Measurements from ENCODE around the gene SERPINF2.
"Not testable (repeated sequence)": the region's sequence is repeated elsewhere in the genome, so short reads cannot be mapped to it uniquely, and the experiment has no call there.

Gene SERPINF2

DNA sequence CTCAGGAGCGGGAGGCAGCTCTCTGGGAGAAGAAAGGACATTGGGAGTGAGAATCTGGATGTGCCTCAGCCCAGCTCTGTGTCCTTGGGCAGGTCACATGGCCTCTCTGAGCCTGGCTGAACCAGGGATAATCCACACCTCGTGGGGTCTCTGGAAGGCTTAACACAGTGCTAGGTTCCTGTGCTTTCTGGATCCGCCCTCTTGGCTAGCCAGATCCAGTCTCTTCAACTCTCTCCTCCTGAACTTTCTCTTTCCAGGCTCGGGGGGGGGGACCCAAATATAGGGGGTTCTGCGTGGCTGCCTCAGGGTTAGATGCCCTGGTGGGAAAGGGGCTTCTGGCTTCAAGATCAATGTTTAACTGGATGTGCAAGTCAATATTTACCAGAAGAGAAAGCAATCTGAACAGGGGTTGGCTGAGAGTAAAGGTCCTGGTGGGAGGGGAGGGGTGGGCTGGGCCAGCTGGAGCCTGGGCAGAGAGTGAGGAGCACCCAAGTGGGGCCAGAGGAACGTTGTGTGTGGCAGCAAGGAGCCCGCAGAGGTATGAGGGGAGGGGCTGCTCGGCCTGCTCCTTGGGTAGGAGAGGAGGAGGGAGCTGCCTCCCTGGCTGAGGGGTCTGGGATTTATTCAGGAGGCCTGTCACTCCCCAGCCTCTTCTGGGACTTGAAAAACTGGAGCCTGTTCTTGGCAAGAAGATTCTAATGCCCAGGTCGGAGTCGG, at the start of gene SERPINF2:
TSS of gene SERPINF2 (plus strand) at position 501 of the 717 bp plus-strand sequence. CDS start 2,125 bp downstream, outside the sequence.
- in situ Hi-C loops (cut with MboI; ENCODE audit: low sequenced_read_pairs): no loop called here

DNA sequence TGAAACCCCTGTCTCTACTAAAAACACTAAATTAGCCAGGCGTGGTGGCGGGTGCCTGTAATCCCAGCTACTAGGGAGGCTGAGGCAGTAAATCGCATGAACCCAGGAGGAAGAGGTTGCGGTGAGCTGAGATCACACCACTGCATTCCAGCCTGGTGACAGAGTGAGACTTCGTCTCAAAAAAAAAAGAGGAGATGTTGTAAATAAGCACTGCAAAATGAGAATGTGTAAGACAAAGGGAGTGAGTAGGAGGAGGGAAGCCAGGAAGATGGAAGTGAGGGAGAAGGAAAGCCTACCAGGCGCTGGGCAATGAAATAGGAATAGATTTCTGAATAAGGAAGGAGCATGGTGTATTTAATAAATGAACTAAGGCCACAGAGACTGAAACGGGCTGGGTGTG, 49.3 kb upstream of the SERPINF2 start:
- in situ Hi-C loops (cut with MboI; ENCODE audit: low sequenced_read_pairs): no loop called here

DNA sequence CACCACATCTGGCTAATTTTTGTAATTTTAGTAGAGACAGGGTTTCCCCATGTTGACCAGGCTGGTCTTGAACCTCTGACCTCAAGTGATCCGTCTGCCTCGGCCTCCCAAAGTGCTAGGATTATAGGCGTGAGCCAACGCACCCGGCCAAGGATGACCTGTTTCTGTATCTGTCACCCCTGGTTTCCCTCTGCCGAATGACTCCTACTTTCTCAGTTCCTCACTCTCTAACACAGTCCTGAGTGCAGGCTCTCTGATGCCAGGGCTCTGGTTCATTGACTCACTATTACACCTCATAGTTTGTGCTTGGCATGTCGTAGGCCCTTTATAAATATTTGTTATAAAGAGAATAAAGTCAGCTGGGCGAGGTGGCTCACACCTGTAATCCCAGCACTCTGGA, 47.3 kb upstream of the SERPINF2 start:
- in situ Hi-C loops (cut with MboI; ENCODE audit: low sequenced_read_pairs): no loop called here

GRCh38 chr17:1697681-1698080, 45.0 kb upstream of the SERPINF2 start:
- in situ Hi-C loops (cut with MboI; ENCODE audit: low sequenced_read_pairs): no loop called here

GRCh38 chr17:1699891-1700290, 42.8 kb upstream of the SERPINF2 start:
- in situ Hi-C loops (cut with MboI; ENCODE audit: low sequenced_read_pairs): not testable (repeated sequence)

DNA sequence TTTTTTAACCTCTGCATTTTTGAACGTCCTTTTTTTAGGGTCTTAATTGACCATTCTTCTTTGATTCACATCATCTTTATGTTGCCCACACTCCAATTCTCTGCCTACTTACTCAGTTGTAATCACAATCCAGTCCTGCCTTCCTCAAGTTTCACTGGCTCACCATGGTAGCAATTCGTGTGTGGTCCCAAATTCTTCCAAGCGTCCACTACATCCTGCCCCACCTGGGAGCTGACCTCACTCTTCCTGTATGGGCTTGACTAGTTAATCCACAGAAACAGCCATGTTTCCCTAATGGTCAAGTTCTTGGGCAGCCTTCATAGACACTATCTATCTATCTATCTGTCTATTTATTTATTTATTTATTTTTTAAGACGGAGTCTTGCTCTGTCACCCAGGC, 39.6 kb upstream of the SERPINF2 start:
- in situ Hi-C loops (cut with MboI; ENCODE audit: low sequenced_read_pairs): no loop called here

GRCh38 chr17:1705004-1705403, 37.7 kb upstream of the SERPINF2 start:
- in situ Hi-C loops (cut with MboI; ENCODE audit: low sequenced_read_pairs): no loop called here

- in situ Hi-C loops (cut with MboI; ENCODE audit: low sequenced_read_pairs): no loop called here
Measured at GRCh38 chr17:1707107-1707506, 35.6 kb upstream of the SERPINF2 start.

GRCh38 chr17:1708791-1709346, 33.8 kb upstream of the SERPINF2 start:
- in situ Hi-C loops (cut with MboI; ENCODE audit: low sequenced_read_pairs): not testable (repeated sequence)

DNA sequence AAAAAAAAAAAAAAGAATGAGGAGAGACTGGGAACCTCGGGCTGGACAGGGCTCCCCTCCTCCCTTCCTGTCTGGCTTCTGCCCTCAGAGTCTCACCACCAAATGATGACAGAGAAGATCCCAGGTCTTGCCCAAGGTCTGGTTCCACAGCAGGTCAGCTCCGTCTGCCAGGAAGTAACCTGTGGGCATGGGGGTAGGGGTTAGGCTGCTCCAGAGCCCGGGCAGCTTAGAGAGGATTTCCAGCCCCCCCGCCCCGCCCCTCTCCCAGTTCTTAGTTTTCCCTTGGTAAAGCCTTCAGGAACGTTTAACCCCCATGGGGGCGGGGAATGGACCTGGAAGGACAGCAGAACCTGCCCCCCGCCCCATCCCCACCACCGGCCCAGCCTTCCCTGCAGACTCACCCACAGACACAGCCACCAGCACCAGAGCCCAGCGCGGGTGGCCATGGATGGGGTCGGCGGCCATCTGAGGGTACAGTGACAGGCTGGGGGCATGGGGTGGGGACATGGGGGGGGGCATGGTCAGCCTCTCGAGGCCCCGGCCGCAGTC, 33.2 kb upstream of the SERPINF2 start:
- in situ Hi-C loops (cut with MboI; ENCODE audit: low sequenced_read_pairs): no loop called here

DNA sequence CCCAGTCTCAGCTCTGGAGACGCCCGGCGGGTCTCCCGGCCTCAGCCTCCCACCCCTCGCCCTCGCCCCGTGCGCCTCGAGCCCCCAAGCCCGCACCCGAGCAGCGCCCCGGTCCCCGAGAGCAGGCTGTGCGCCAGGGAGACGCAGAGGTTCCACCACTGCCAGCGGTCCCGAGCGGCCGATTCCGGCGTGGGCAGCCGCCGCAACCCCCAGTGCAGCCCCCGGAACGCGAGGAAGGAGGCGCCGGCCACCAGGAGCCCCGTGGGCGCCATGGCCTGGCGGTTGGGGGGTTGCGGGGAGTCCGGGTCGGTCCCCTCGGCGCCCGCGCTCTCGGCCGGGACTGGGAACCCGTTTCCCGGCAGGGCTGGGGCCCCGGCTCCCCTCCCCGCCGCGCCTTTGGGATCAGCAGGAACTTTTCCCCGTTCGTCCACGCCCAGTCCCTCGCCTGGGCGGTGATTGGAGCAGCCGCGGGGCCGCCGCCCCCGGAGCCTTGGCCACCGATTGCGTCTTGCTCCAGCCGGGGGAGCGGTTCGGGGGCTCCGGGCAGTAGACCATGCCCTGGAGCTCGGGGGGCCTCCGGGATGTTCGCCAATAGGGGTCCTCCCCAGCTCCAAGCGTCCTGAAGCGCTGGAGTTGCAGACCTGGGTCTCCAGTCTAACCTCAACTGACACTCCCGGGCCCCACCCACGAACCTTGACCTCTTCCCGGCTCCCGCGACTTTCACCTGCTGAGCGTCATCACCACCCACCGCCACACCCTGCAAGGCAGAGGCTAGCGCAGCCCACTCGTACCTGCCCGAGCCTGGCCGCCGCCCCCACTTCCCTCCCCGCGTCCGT, 32.5 kb upstream of the SERPINF2 start, which contains the start of gene TLCD2:
TSS of gene TLCD2 (minus strand) at position 407 of the 836 bp plus-strand sequence. CDS start at position 272, 135 bp downstream.
- in situ Hi-C loops (cut with MboI; ENCODE audit: low sequenced_read_pairs): no loop called here

GRCh38 chr17:1710807-1711553, 31.7 kb upstream of the SERPINF2 start:
- in situ Hi-C loops (cut with MboI; ENCODE audit: low sequenced_read_pairs): no loop called here

GRCh38 chr17:1711804-1712203, 30.9 kb upstream of the SERPINF2 start:
- in situ Hi-C loops (cut with MboI; ENCODE audit: low sequenced_read_pairs): no loop called here

- in situ Hi-C loops (cut with MboI; ENCODE audit: low sequenced_read_pairs): no loop called here
Measured at GRCh38 chr17:1712271-1712670, 30.4 kb upstream of the SERPINF2 start.

- in situ Hi-C loops (cut with MboI; ENCODE audit: low sequenced_read_pairs): no loop called here
Measured at GRCh38 chr17:1713160-1713877, 29.4 kb upstream of the SERPINF2 start.

GRCh38 chr17:1713878-1714426, 28.7 kb upstream of the SERPINF2 start:
- in situ Hi-C loops (cut with MboI; ENCODE audit: low sequenced_read_pairs): no loop called here

- in situ Hi-C loops (cut with MboI; ENCODE audit: low sequenced_read_pairs): no loop called here
Measured at GRCh38 chr17:1714427-1714979, 28.2 kb upstream of the SERPINF2 start.

DNA sequence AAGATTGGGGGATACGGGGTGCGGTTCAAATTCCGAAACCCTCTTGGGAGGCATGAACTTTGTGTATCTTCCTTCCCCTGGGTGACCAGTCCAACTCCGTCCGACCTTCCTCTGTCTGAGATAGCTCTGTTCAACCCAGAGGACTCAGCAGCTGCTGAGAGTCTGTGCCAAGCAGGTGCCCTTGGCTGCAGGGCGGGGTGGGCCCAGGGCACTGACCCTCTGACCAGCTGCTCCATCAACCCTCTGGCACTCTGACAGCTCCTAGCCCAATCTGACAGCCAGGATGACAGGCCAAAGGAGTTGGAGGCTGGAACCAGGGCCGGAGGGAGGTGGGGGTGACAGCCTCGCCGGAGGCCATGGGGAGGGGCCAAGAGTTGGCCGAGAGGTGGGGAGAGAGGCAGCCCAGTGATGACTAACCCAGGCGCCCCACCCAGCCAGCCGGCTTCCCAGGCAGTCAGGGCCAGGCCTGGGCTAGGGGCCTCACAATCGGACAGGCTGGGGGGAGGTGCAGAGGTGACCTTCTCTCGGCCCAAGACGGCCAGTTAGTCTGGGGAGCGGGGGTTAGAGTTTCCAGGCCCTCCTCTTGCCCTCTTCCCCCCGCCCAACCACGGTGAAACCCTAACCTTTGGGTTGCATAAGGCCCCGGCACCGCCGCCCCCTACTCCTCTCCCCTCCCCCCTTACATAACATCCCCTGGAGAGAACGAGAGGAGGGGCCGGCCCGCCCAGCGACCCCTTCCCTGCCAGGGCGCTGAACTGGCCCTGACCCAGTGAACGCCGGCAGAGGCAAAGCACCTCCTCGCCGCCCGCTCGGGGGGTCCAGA, 27.5 kb upstream of the SERPINF2 start:
- in situ Hi-C loops (cut with MboI; ENCODE audit: low sequenced_read_pairs): no loop called here

- in situ Hi-C loops (cut with MboI; ENCODE audit: low sequenced_read_pairs): no loop called here
Measured at GRCh38 chr17:1715803-1716075, 26.9 kb upstream of the SERPINF2 start.
